GM10847 (cell line): ENCODE measurements around the gene SDK1.

Experiments used
- POLR2A ChIP-seq: IDR thresholded peaks from 2 replicates; pipeline ENCODE4 v1.6.1; 2011; ENCODE audit not compliant: insufficient read length; ENCODE audit errors: extremely low read depth

The SDK1 gene

GRCh38 chr7:3440509-3440908 lies 139.5 kb downstream of the SDK1 start:
- TF ChIP-seq POLR2A, result no peak

DNA sequence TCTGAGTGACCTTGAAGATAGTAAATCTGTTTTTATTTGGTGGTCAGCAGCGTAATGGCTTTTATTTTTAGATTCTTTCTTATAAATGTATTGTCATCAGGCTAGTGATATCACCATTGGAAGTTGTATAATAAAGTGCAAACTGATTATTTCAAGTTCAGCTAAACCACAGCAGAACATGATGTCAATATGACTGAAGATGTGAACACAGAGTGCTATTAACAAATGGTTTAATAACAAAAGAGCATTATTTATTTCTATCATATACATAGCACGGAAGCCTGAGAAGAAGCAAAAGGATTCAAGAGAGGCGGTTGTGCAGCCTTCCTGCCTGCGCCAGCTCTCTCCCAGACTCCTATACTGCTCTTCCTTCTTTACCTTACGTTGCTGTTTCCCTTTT lies 142.7 kb downstream of the SDK1 start:
- no peak for TF ChIP-seq POLR2A

DNA sequence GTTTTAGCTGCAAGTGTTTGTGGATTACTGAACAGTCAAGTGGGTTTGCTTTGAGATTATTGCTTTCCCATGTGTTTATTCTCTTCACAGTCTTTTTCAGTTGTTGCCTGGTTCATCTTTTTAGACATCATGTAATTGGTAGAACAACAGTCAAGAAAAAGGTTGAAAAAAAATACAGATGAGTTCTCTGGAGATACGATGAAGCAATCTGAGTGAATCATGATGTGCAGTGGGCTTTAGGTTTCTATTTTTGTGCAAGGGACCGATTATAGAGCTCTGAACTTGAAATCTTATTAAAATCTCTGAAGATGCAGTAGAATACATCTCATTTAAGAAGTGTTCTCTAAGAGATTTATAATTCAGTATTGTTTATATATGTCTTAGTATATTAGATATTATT lies 145.7 kb downstream of the SDK1 start:
- no peak for TF ChIP-seq POLR2A

- no peak for TF ChIP-seq POLR2A
Observed at GRCh38 chr7:3451701-3452100, 150.6 kb downstream of the SDK1 start.

GRCh38 chr7:3453398-3453797 lies 152.3 kb downstream of the SDK1 start:
- no peak for TF ChIP-seq POLR2A

- no peak for TF ChIP-seq POLR2A
Observed at GRCh38 chr7:3455806-3456595, 154.9 kb downstream of the SDK1 start.

GRCh38 chr7:3459111-3459510 lies 158.1 kb downstream of the SDK1 start:
- TF ChIP-seq POLR2A, result no peak

GRCh38 chr7:3461923-3462322 lies 160.9 kb downstream of the SDK1 start:
- no peak for TF ChIP-seq POLR2A

GRCh38 chr7:3463696-3464095 lies 162.6 kb downstream of the SDK1 start:
- TF ChIP-seq POLR2A, result no peak

GRCh38 chr7:3464900-3465622 lies 164.0 kb downstream of the SDK1 start:
- no peak for TF ChIP-seq POLR2A

GRCh38 chr7:3466261-3466660 lies 165.2 kb downstream of the SDK1 start:
- TF ChIP-seq POLR2A, result no peak

DNA sequence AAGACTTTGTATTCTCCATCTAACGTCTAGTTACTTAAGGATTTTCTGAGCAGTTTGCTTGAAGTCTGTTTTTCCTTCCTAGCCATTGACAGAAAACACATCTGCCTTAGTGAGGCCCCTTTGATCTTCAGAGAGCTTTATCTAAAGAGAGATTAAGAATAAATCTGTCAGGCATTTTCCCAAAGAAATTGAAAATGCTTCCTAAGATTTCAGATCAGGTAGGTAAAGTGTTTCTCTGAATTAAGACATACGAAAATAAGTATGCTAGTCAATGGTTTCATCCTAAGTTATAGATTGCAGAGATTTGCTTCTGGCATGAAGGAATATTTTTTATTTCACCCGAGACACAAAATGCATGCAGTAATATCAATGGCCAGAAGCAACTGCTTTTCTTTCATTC lies 168.6 kb downstream of the SDK1 start:
- no peak for TF ChIP-seq POLR2A

- TF ChIP-seq POLR2A, result no peak
Observed at GRCh38 chr7:3480197-3480596, 179.1 kb downstream of the SDK1 start.

DNA sequence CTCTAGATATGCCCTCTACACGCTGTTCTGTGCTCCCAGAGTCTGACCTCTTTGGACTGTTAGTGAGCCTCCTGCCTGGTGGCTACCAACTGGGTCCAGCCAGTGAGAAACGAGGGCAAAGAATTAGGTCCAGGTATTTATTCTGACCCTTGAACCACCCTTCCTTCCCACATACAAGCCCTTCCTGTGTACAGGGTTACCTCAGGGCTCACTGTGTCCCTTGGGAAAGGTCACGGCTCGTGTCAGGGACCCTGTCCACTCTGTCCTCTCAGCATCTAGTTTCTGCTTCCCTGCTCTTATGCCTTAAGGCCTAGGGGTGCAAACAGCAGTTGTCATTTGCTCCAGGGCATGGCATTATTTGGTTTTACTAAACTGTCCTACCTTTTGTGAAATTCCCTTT lies 180.4 kb downstream of the SDK1 start:
- no peak for TF ChIP-seq POLR2A

GRCh38 chr7:3482147-3482921 lies 181.3 kb downstream of the SDK1 start:
- no peak for TF ChIP-seq POLR2A

DNA sequence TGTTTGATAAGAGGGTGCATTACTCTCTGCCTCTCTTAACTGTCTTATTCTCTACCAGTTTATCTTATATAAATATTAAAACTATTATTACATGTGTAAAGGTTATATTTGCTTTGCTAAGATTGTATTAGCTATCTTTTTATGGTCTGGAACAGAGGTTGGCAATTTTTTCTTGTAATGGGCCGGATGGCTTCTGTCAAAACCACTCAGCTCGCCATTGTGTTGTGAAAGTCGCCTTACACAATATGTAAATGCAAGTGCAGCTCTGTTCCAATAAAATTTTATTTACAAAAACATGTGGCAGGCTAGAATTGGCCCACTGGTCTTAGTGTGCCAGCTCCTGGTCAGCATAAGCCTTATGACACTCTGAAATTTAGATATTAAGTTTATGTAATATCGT lies 185.8 kb downstream of the SDK1 start:
- no peak for TF ChIP-seq POLR2A
